LNCaP clone FGC (cell line): ENCODE measurements around the gene ZEB2.

Experiments
- DNase-seq: peaks from one replicate; pipeline ENCODE4 v3.0.0-alpha.2; 2011; ENCODE audit warnings: low read depth
- H3K4me3 ChIP-seq: 2 replicates; pipeline ENCODE4 v1.5.1; 2011; ENCODE audit warnings: mild to moderate bottlenecking, low read depth, low read length, control low read depth
- CTCF ChIP-seq: IDR thresholded peaks from 2 replicates; pipeline ENCODE4 v1.5.1; 2012; ENCODE audit warnings: mild to moderate bottlenecking; ENCODE audit not compliant: control insufficient read depth, insufficient read depth; ENCODE audit errors: extremely low read depth

ZEB2 gene

GRCh38 chr2:144458541-144458940, 61.4 kb downstream of the ZEB2 start:
- no peak for DNase-seq
- TF ChIP-seq CTCF: no peak
- no peak overlapping the region for H3K4me3 ChIP-seq

- no peak for TF ChIP-seq CTCF
- no peak overlapping the region for H3K4me3 ChIP-seq
- no peak for DNase-seq
These were observed 63.2 kb downstream of the ZEB2 start for GRCh38 chr2:144456680-144457079.

- DNase-seq: no peak
- no peak overlapping the region for H3K4me3 ChIP-seq
- TF ChIP-seq CTCF: no peak
These were observed 63.9 kb downstream of the ZEB2 start for GRCh38 chr2:144455987-144456386.

- no peak for TF ChIP-seq CTCF
- DNase-seq: no peak
- no peak overlapping the region for H3K4me3 ChIP-seq
These were observed 65.2 kb downstream of the ZEB2 start for GRCh38 chr2:144454466-144455287.

- no peak for DNase-seq
- no peak for TF ChIP-seq CTCF
These were observed 66.3 kb downstream of the ZEB2 start for GRCh38 chr2:144453486-144454158.

GRCh38 chr2:144452989-144453336, 67.0 kb downstream of the ZEB2 start:
- no peak for TF ChIP-seq CTCF
- H3K4me3 ChIP-seq: no peak overlapping the region
- DNase-seq: peak; percentile 46

More at GRCh38 chr2:144453486-144454158, 66.3 kb downstream of the ZEB2 start:
- no peak overlapping the region for H3K4me3 ChIP-seq
